ENCODE data around the gene AGXT. TPM values are rescaled to one million over a fixed set of nuclear protein-coding genes. Genes with fewer than 3 reads are reported as not detected.

The AGXT gene
- total RNA-seq, 3 donors from 2014 or later = under 0.01 TPM; not detected in 2

DNA sequence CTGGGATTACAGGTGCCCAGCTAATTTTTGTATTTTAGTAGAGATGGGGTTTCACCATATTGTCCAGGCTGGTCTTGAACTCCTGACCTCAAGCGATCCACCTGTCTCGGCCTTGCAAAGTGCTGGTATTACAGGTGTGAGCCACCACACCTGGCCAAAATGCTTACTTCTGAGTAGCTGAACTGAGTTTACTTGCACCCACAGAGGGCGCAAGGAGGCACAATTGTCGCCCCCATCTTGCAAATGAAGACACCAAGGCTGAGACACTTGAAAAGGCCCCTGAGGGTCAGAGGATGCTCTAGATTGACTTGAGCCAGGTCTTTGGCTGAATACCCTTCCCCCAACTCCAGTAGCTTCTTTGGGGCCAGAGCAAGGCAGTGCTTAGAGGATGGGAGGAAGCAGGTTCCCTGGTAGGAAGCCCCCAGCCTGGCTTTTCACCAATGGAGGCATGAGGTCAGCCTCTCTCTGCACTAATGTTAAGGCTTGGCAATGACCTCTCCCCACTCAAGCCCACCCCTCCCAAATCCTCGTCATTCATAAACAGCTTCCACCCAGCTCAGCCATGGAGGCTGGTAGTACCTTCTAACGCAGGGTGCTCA lies 34.1 kb upstream of the AGXT start:
- H3K4me3 ChIP-seq = no peak overlapping the region
- intact Hi-C loops (cut with DNase I; ENCODE audit: low total_unique reads) = no loop called here
- TF ChIP-seq POLR2A (IDR thresholded peaks at IDR 0.05) (no peak), POLR2AphosphoS5 (IDR thresholded peaks at IDR 0.05) (no peak)
- TF ChIP-seq, protein P1, sequence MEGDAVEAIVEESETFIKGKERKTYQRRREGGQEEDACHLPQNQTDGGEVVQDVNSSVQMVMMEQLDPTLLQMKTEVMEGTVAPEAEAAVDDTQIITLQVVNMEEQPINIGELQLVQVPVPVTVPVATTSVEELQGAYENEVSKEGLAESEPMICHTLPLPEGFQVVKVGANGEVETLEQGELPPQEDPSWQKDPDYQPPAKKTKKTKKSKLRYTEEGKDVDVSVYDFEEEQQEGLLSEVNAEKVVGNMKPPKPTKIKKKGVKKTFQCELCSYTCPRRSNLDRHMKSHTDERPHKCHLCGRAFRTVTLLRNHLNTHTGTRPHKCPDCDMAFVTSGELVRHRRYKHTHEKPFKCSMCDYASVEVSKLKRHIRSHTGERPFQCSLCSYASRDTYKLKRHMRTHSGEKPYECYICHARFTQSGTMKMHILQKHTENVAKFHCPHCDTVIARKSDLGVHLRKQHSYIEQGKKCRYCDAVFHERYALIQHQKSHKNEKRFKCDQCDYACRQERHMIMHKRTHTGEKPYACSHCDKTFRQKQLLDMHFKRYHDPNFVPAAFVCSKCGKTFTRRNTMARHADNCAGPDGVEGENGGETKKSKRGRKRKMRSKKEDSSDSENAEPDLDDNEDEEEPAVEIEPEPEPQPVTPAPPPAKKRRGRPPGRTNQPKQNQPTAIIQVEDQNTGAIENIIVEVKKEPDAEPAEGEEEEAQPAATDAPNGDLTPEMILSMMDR (IDR thresholded peaks at IDR 0.05) = no peak
- H3K27me3 ChIP-seq = peaks cover 2 to 12% of the 10 kb centered on the region in 2 donors
- H3K27ac ChIP-seq = no peak overlapping the region
- no peak for DNase-seq (ENCODE audit: low spot score in 2 of 2)
- no peaks in the 10 kb centered on the region for H3K36me3 ChIP-seq
- H3K4me1 ChIP-seq = peaks cover 0 to 8% of the 10 kb centered on the region in 2 donors
- H3K9me3 ChIP-seq = no peaks in the 10 kb centered on the region

DNA sequence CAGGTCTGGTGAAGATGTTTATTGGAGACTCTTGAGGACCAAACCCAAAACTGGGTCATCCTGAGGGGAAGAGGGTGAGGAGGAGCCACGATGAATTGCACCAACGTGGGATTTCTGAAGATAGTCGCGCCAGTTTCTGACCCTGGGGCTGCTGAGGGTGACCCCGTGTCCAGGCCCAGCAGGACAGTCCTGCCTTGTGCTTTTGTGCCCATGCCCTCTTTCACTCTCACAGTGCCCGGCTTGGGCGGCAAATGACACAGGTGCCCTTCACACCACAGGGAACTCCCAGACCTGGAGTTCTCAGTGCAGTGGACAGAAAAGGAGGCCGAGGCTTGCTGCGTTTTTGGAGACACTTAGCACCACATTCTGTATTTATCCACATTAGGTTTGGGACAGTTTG lies 33.1 kb upstream of the AGXT start:
- Histone ChIP-seq H3K9me3 (no peaks in the 10 kb centered on the region), H3K27ac (no peak overlapping the region), H3K27me3 (peaks cover 1 to 2% of the 10 kb centered on the region in 2 donors), H3K4me3 (no peak overlapping the region), H3K4me1 (peaks cover 0 to 8% of the 10 kb centered on the region in 2 donors), H3K36me3 (no peaks in the 10 kb centered on the region)
- intact Hi-C loops (cut with DNase I; ENCODE audit: low total_unique reads) = no loop called here
- no peak for DNase-seq (ENCODE audit: low spot score in 2 of 2)
- TF ChIP-seq, protein P1 (IDR thresholded peaks at IDR 0.05) = no peak
- TF ChIP-seq POLR2A (IDR thresholded peaks at IDR 0.05) (no peak), POLR2AphosphoS5 (IDR thresholded peaks at IDR 0.05) (no peak)

DNA sequence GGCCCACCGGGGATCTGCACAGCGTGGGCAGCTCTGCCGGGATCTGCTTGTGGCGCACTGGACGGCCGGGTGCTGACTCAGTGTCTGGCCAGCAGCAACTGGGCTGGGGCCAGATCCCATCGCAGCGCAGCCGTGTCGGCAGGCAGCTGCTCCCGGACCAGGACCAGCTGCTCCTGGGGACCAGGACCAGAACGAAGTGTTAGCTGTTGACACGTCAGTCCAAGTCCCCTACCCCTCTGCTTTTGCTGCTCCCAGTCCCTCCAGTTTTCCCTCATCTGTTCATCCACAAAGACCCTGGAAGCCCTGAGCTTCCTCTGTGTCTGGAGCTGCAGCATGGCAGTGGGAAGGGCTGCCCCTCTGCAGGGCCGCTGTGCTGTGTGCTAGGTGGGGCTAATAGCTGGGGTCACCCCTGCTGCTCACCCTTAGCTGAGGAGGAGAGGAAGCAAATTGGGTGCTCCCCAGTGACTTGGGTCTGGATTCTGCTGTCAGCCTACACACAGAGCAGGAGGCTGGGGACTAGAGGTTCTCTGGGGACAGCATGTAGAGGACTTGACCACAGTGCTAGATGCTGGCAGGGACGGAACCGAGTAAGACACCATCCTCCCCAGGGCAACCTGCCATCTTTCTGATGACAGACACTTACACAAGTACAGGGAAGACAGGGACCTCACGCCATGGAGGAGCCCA lies 31.7 kb upstream of the AGXT start:
- H3K27me3 ChIP-seq = peaks cover 2 to 8% of the 10 kb centered on the region in 2 donors
- intact Hi-C loops (cut with DNase I; ENCODE audit: low total_unique reads) = no loop called here
- no peaks in the 10 kb centered on the region for H3K9me3 ChIP-seq
- TF ChIP-seq POLR2AphosphoS5 (IDR thresholded peaks at IDR 0.05) (no peak), POLR2A (IDR thresholded peaks at IDR 0.05) (no peak)
- TF ChIP-seq, protein P1 (IDR thresholded peaks at IDR 0.05) = no peak
- peaks cover 0 to under 1% of the 10 kb centered on the region in 2 donors for H3K4me1 ChIP-seq
- no peak overlapping the region for H3K4me3 ChIP-seq
- H3K36me3 ChIP-seq = no peaks in the 10 kb centered on the region
- DNase-seq (ENCODE audit: low spot score in 2 of 2) = no peak
- no peak overlapping the region for H3K27ac ChIP-seq

DNA sequence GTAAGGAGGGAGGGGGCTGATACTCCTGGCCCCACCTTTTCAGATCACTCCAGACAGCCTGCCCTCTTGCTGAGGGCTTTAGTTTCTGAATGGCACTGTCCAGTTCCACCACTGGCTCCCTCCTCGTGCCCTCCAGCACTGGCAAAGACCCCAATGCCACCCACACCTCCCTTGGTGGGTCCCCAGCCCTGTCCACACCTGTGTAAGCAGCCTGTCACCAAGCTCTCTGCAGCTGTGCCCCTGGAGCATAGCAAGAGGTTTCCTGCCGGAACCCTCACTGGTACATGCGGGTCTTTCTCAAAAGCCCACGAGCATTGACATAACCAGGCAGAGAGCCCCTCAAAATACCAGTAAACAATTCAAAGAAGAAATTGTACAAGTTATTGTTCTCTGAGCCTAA lies 31.0 kb upstream of the AGXT start:
- no peak for DNase-seq (ENCODE audit: low spot score in 2 of 2)
- Histone ChIP-seq H3K27me3 (peaks cover 0 to 8% of the 10 kb centered on the region in 2 donors), H3K4me3 (no peak overlapping the region), H3K27ac (no peak overlapping the region), H3K9me3 (no peaks in the 10 kb centered on the region), H3K4me1 (no peaks in the 10 kb centered on the region), H3K36me3 (no peaks in the 10 kb centered on the region)
- intact Hi-C loops (cut with DNase I; ENCODE audit: low total_unique reads) = no loop called here
- no peak for TF ChIP-seq POLR2AphosphoS5 (IDR thresholded peaks at IDR 0.05)
- TF ChIP-seq, protein P1 (IDR thresholded peaks at IDR 0.05) = no peak
- TF ChIP-seq POLR2A (IDR thresholded peaks at IDR 0.05) = no peak
